HEK293 (cell line): ENCODE measurements around the gene CDHR1.

ENCODE experiments used
- HOXD13 ChIP-seq: sonication (generic); formaldehyde crosslinking; IDR thresholded peaks from 2 replicates; pipeline ENCODE4 v1.8.0; 2022; ENCODE audit warnings: missing genetic modification reagents, borderline replicate concordance
- YY1 ChIP-seq: fragments of 450-650 bp; formaldehyde crosslinking; IDR thresholded peaks from 2 replicates; pipeline ENCODE4 v1.5.1; 2018; ENCODE audit warnings: missing biosample characterization, missing genetic modification characterization
- TF ChIP-seq, protein P1 (sequence below): fragments of 450-650 bp; formaldehyde crosslinking; IDR thresholded peaks from 2 replicates; pipeline ENCODE4 v1.5.1; 2016; ENCODE audit warnings: missing biosample characterization, missing genetic modification characterization
- TF ChIP-seq, protein P2 (sequence below): fragments of 450-650 bp; formaldehyde crosslinking; IDR thresholded peaks from 2 replicates; pipeline ENCODE4 v1.5.1; 2016; ENCODE audit warnings: missing biosample characterization, missing genetic modification characterization

GRCh38 chr10:84149854-84150253 is 44.5 kb upstream of the CDHR1 start:
- TF ChIP-seq YY1 (tag by site-specific recombination) (no peak), HOXD13 (no peak)
- TF ChIP-seq, protein P1, sequence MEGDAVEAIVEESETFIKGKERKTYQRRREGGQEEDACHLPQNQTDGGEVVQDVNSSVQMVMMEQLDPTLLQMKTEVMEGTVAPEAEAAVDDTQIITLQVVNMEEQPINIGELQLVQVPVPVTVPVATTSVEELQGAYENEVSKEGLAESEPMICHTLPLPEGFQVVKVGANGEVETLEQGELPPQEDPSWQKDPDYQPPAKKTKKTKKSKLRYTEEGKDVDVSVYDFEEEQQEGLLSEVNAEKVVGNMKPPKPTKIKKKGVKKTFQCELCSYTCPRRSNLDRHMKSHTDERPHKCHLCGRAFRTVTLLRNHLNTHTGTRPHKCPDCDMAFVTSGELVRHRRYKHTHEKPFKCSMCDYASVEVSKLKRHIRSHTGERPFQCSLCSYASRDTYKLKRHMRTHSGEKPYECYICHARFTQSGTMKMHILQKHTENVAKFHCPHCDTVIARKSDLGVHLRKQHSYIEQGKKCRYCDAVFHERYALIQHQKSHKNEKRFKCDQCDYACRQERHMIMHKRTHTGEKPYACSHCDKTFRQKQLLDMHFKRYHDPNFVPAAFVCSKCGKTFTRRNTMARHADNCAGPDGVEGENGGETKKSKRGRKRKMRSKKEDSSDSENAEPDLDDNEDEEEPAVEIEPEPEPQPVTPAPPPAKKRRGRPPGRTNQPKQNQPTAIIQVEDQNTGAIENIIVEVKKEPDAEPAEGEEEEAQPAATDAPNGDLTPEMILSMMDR: no peak
- TF ChIP-seq, protein P2, sequence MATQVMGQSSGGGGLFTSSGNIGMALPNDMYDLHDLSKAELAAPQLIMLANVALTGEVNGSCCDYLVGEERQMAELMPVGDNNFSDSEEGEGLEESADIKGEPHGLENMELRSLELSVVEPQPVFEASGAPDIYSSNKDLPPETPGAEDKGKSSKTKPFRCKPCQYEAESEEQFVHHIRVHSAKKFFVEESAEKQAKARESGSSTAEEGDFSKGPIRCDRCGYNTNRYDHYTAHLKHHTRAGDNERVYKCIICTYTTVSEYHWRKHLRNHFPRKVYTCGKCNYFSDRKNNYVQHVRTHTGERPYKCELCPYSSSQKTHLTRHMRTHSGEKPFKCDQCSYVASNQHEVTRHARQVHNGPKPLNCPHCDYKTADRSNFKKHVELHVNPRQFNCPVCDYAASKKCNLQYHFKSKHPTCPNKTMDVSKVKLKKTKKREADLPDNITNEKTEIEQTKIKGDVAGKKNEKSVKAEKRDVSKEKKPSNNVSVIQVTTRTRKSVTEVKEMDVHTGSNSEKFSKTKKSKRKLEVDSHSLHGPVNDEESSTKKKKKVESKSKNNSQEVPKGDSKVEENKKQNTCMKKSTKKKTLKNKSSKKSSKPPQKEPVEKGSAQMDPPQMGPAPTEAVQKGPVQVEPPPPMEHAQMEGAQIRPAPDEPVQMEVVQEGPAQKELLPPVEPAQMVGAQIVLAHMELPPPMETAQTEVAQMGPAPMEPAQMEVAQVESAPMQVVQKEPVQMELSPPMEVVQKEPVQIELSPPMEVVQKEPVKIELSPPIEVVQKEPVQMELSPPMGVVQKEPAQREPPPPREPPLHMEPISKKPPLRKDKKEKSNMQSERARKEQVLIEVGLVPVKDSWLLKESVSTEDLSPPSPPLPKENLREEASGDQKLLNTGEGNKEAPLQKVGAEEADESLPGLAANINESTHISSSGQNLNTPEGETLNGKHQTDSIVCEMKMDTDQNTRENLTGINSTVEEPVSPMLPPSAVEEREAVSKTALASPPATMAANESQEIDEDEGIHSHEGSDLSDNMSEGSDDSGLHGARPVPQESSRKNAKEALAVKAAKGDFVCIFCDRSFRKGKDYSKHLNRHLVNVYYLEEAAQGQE (tag by site-specific recombination): no peak
